HFFc6 (cell line): ENCODE data around the gene ATP9B. TPM values are rescaled to one million over a fixed set of nuclear protein-coding genes. Genes with fewer than 3 reads are reported as not detected.

Experiments
- DNase-seq: peaks from one replicate; pipeline ENCODE4 v3.0.0-alpha.2; 2018
- H3K27ac Mint-ChIP-seq: 2 replicates; pipeline ENCODE4 v1.8.0; 2020; ENCODE audit warnings: mild to moderate bottlenecking, mixed read lengths
- H3K27me3 Mint-ChIP-seq: 2 replicates; pipeline ENCODE4 v1.8.0; 2021; ENCODE audit warnings: mild to moderate bottlenecking, moderate library complexity, mixed read lengths; ENCODE audit not compliant: insufficient read depth
- H3K36me3 Mint-ChIP-seq: 2 replicates; pipeline ENCODE4 v1.8.0; 2021; ENCODE audit warnings: low read depth, mixed read lengths
- H3K4me1 Mint-ChIP-seq: 2 replicates; pipeline ENCODE4 v1.8.0; 2020; ENCODE audit warnings: low read depth, mixed read lengths
- H3K4me3 Mint-ChIP-seq: 2 replicates; pipeline ENCODE4 v1.8.0; 2020; ENCODE audit warnings: mild to moderate bottlenecking, moderate library complexity, mixed read lengths
- H3K9me3 Mint-ChIP-seq: 2 replicates; pipeline ENCODE4 v1.8.0; 2020; ENCODE audit warnings: mild to moderate bottlenecking, mixed read lengths
- CTCF ChIP-seq: fragments of 200-600 bp; sonication (generic); IDR thresholded peaks from 2 replicates; pipeline ENCODE4 v1.5.0; 2021; ENCODE audit warnings: antibody characterized with exemption, mild to moderate bottlenecking
- total RNA-seq, 6 experiments: library from RNA; stranded (reverse); fragmentation: NEBNext Ultra II Directional; extraction: Animal tissue kit (Norgen Biotek cat#: 25700); gene quantifications; 2 replicates in 1 of 6; 3 replicates in 5 of 6; pipeline ENCODE4 v1.2.3, GENCODE V29; 2021

Gene ATP9B
- total RNA-seq, 6 experiments from 2014 or later = 9.0 to 11.2 (median 10.5) TPM

- H3K27me3 Mint-ChIP-seq = no peaks in the 10 kb centered on the region
- H3K27ac Mint-ChIP-seq = no peak overlapping the region
- H3K4me3 Mint-ChIP-seq = no peak overlapping the region
- peaks cover 4% of the 10 kb centered on the region; the same call in 1 of the 2 replicates for H3K36me3 Mint-ChIP-seq
- TF ChIP-seq CTCF = no peak
- no peaks in the 10 kb centered on the region for H3K9me3 Mint-ChIP-seq
- no peak for DNase-seq
- peaks cover 15% of the 10 kb centered on the region for H3K4me1 Mint-ChIP-seq
Measured at GRCh38 chr18:79104137-79104536, 34.9 kb downstream of the ATP9B start.

GRCh38 chr18:79105455-79105854 lies 36.3 kb downstream of the ATP9B start:
- no peak for TF ChIP-seq CTCF
- peaks cover 4% of the 10 kb centered on the region; the same call in 1 of the 2 replicates for H3K36me3 Mint-ChIP-seq

GRCh38 chr18:79106084-79106483 lies 36.9 kb downstream of the ATP9B start:
- no peak overlapping the region for H3K27ac Mint-ChIP-seq
- H3K36me3 Mint-ChIP-seq = peaks cover 4% of the 10 kb centered on the region; the same call in 1 of the 2 replicates
- no peaks in the 10 kb centered on the region for H3K9me3 Mint-ChIP-seq
- DNase-seq = no peak
- no peak for TF ChIP-seq CTCF
- H3K27me3 Mint-ChIP-seq = no peaks in the 10 kb centered on the region
- H3K4me3 Mint-ChIP-seq = no peak overlapping the region
- peaks cover 15% of the 10 kb centered on the region for H3K4me1 Mint-ChIP-seq

More at GRCh38 chr18:79105455-79105854, 36.3 kb downstream of the ATP9B start:
- no peaks in the 10 kb centered on the region for H3K9me3 Mint-ChIP-seq
- no peaks in the 10 kb centered on the region for H3K27me3 Mint-ChIP-seq
- no peak overlapping the region for H3K4me3 Mint-ChIP-seq
- peaks cover 15% of the 10 kb centered on the region for H3K4me1 Mint-ChIP-seq
- H3K27ac Mint-ChIP-seq = no peak overlapping the region
- no peak for DNase-seq

GRCh38 chr18:79107886-79108285 lies 38.7 kb downstream of the ATP9B start:
- Mint-ChIP-seq H3K9me3 (no peaks in the 10 kb centered on the region), H3K27ac (no peak overlapping the region), H3K4me1 (peaks cover 15% of the 10 kb centered on the region), H3K36me3 (peaks cover 4% of the 10 kb centered on the region; the same call in 1 of the 2 replicates), H3K27me3 (no peaks in the 10 kb centered on the region), H3K4me3 (no peak overlapping the region)
- no peak for TF ChIP-seq CTCF
- no peak for DNase-seq

- no peak overlapping the region for H3K4me3 Mint-ChIP-seq
Measured at GRCh38 chr18:79108549-79109215, 39.5 kb downstream of the ATP9B start.

More at GRCh38 chr18:79108549-79109215, 39.5 kb downstream of the ATP9B start:
- H3K27ac Mint-ChIP-seq = no peak overlapping the region
- H3K9me3 Mint-ChIP-seq = no peaks in the 10 kb centered on the region
- no peak for TF ChIP-seq CTCF
- H3K27me3 Mint-ChIP-seq = no peaks in the 10 kb centered on the region
- no peak for DNase-seq
- peaks cover 4% of the 10 kb centered on the region; the same call in 1 of the 2 replicates for H3K36me3 Mint-ChIP-seq
- peaks cover 15% of the 10 kb centered on the region for H3K4me1 Mint-ChIP-seq
